GM12801 (cell line): ENCODE results near the gene APOL5.

Experiments used
- TF ChIP-seq, protein P1 (sequence below): IDR thresholded peaks from one replicate; pipeline ENCODE4 v1.5.1; 2011; ENCODE audit warnings: control low read depth; ENCODE audit not compliant: insufficient read length; ENCODE audit errors: extremely low read depth

The APOL5 gene

DNA sequence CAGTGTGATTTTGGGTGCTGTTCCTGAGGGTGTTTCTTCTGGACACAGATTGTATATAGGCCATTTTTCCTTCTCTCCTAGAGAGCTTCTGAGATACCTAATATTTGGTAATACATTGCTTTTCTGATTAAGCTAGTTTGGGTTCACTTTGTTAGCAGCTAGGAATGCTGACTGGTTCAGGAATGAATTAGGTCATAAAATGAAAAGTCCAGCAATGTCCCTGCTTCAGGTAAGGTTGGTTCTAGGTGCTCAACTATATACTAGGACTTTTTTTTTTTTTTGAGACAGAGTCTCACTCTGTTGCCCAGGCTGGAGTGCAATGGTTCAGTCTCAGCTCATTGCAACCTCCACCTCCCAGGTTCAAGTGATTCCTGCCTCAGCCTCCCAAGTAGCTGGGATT is 32.9 kb upstream of the APOL5 start:
- TF ChIP-seq, protein P1, sequence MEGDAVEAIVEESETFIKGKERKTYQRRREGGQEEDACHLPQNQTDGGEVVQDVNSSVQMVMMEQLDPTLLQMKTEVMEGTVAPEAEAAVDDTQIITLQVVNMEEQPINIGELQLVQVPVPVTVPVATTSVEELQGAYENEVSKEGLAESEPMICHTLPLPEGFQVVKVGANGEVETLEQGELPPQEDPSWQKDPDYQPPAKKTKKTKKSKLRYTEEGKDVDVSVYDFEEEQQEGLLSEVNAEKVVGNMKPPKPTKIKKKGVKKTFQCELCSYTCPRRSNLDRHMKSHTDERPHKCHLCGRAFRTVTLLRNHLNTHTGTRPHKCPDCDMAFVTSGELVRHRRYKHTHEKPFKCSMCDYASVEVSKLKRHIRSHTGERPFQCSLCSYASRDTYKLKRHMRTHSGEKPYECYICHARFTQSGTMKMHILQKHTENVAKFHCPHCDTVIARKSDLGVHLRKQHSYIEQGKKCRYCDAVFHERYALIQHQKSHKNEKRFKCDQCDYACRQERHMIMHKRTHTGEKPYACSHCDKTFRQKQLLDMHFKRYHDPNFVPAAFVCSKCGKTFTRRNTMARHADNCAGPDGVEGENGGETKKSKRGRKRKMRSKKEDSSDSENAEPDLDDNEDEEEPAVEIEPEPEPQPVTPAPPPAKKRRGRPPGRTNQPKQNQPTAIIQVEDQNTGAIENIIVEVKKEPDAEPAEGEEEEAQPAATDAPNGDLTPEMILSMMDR, result no peak

DNA sequence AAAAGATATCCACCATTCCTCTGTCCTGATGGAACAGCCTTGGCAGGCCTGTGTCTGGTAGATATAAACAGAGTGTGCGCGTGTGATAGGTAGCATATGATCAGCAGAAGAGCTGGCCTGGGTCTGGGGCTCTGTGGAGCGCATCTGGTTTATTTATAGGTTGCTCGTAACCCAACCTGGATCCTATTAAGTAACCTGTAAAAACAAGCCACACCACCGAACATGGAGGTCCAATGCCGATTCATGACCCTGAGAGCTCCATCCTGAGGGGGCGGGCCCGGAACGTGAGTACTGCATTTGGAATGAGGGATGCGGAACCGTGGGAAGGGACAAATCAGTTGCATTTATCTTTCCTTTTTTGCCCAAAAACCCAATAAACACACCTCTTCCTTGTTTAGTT is 31.9 kb upstream of the APOL5 start:
- TF ChIP-seq, protein P1, result no peak

DNA sequence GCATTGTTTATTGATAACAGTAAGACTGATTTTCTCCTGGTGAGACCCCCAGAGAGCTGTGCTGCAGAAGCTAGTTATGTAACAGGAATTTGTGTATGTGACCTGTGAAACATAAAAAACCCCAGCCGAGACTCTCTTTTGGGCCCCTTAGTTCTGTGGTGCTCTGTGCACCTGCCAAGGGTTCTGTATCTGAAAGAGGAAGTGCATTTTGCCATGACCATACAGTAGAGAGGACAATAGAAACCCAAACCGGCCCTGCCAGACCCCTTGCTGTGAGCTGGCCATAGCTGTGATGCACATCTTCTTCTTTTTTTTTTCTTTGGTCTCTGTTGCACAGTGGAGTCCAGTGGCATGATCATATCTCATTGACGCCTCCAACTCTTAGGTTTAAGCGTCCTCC is 31.4 kb upstream of the APOL5 start:
- TF ChIP-seq, protein P1, result no peak

DNA sequence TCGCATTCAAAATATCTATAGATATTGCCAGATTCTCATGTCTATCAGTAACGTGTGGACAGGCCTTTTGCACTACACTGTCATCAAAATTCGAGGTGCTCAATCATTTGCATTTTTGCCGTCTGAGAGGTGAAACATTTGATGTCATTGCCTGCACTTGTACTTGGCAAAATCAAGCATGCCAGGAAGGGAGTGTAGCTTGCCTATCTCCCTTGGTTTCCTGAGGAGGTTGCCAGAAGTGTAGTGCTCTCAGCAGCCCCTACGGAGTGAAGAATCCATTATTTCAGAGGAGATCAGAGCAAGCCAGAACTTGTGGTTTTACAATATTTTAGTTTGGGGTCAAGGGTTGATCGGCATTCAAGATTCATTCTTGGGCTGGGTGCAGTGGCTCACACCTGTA is 30.2 kb upstream of the APOL5 start:
- TF ChIP-seq, protein P1, result no peak

DNA sequence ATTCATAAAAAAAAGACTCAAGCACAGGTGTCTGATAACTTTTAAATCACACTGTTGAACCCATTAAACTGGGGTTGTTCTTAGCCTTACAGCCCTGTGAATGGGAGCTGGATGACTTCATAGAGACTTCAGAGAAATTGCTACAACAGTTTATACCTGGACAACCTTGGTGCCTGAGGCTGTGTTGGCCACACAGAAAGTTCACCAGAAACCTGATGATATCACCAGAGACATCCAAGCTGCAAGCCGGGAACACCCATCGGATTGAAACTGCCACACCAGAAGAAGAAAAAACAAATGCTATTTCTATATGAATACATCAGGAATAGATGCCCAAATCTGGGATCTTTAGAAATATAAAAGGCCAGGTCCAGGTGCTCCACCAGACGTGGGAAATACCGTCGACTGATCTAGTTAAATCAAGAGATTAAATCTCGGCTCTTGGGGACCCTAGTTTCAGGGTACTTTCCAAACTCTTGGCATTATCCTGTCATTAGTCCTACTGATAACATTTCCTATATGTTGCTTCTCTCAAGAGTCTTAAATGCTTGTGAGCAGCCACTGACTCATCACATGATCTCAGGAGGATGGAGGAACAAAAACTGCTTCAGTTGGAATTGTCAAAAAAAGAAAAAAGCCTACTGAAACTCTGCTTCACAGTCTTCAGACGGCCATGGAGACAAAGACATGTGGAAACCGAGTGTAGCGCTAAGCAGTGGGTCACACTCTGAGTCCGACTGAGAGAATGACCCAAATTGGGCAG is 28.6 kb upstream of the APOL5 start:
- TF ChIP-seq, protein P1, result no peak

DNA sequence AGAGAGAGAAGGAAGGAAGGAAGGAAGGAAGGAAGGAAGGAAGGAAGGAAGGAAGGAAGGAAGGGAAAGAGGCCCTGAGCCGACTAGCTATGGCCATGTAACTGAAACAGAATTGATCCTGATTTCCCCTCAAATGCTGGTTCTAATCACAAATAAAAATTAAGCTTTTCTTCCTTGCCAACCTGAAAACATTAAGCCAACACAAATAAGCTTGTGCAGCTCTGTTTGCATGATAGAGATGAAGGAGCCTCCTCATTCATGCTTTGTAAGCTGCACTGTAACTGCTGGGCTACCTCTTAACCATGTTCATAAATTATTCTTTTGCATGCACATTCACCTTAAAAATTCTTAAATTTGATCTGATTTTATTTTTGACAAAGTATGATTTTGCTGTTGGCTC is 27.7 kb upstream of the APOL5 start:
- TF ChIP-seq, protein P1, result no peak

DNA sequence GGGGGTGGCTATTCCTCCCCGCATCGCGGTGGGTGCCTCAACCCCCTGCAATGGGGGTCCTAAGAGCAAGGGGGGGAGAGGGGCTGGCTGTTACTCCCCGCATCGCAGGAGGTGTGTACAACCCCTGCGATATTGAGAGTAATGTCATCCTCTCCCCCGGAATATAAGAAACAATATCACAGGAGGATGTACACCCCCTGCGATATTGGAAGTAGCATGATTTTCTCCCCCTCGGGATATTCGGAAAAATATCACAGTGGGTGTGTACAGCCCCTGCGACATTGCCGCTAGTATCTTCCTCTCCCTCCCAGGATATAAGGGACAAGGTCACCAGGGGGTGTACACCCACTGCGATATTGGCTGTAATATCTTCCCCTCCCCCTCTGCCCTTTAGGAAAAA is 22.5 kb upstream of the APOL5 start:
- TF ChIP-seq, protein P1, result no peak
